MM.1S (cell line): Measurements from ENCODE around the gene MICALL2.

ENCODE experiments used
- DNase-seq: peaks from one replicate; pipeline ENCODE4 v3.0.0-alpha.2; 2015
- H2AFZ ChIP-seq: fragments of 300-600 bp; sonication (generic); 2 replicates; pipeline ENCODE4 v1.6.0; 2016; ENCODE audit warnings: antibody characterized with exemption, low read length
- H3F3A ChIP-seq: fragments of 300-600 bp; sonication (generic); 2 replicates; pipeline ENCODE4 v1.6.1; 2016; ENCODE audit warnings: mild to moderate bottlenecking, antibody characterized with exemption, low read length, moderate library complexity, mixed read lengths; ENCODE audit not compliant: insufficient read depth
- H3K27ac ChIP-seq: fragments of 300-600 bp; sonication (generic); 2 replicates; pipeline ENCODE4 v1.5.1; 2016; ENCODE audit warnings: mild to moderate bottlenecking, low read length
- H3K27me3 ChIP-seq: fragments of 300-600 bp; sonication (generic); replicated peaks from 2 replicates; pipeline ENCODE4 v1.6.0; 2016; ENCODE audit warnings: low read length; ENCODE audit not compliant: insufficient read depth
- H3K36me3 ChIP-seq: fragments of 300-600 bp; sonication (generic); replicated peaks from 2 replicates; pipeline ENCODE4 v1.6.1; 2016; ENCODE audit warnings: mild to moderate bottlenecking, low read length, mixed read lengths; ENCODE audit not compliant: insufficient read depth
- H3K4me1 ChIP-seq: fragments of 300-600 bp; sonication (generic); 2 replicates; pipeline ENCODE4 v1.6.1; 2016; ENCODE audit warnings: low read length, mixed read lengths
- H3K4me2 ChIP-seq: fragments of 300-600 bp; sonication (generic); 2 replicates; pipeline ENCODE4 v1.6.0; 2016; ENCODE audit warnings: low read depth, low read length
- H3K4me3 ChIP-seq: fragments of 300-600 bp; sonication (generic); 2 replicates; pipeline ENCODE4 v1.5.1; 2016; ENCODE audit warnings: low read length, mixed read lengths
- H3K79me2 ChIP-seq: fragments of 300-600 bp; sonication (generic); 2 replicates; pipeline ENCODE4 v1.6.1; 2016; ENCODE audit warnings: mixed run types, low read length, mixed read lengths
- H3K9ac ChIP-seq: fragments of 300-600 bp; sonication (generic); 2 replicates; pipeline ENCODE4 v1.6.1; 2016; ENCODE audit warnings: low read length, mixed read lengths
- H3K9me2 ChIP-seq: fragments of 300-600 bp; sonication (generic); replicated peaks from 2 replicates; pipeline ENCODE4 v1.6.1; 2016; ENCODE audit warnings: mild to moderate bottlenecking, low read length, mixed read lengths; ENCODE audit not compliant: insufficient read depth
- H3K9me3 ChIP-seq: fragments of 300-600 bp; sonication (generic); replicated peaks from 2 replicates; pipeline ENCODE4 v1.6.1; 2016; ENCODE audit warnings: mild to moderate bottlenecking, low read length, mixed read lengths; ENCODE audit not compliant: insufficient read depth
- H4K20me1 ChIP-seq: fragments of 300-600 bp; sonication (generic); 2 replicates; pipeline ENCODE4 v1.6.1; 2016; ENCODE audit warnings: mild to moderate bottlenecking, low read length, moderate library complexity, mixed read lengths; ENCODE audit not compliant: insufficient read depth
- CTCF ChIP-seq: fragments of 300-600 bp; sonication (generic); IDR thresholded peaks from 2 replicates; pipeline ENCODE4 v1.5.1; 2016; ENCODE audit warnings: antibody characterized with exemption, low read length, mixed read lengths
- EZH2 ChIP-seq: fragments of 300-600 bp; sonication (generic); optimal IDR thresholded peaks from 2 replicates; pipeline ENCODE3; 2017; ENCODE audit warnings: low read depth, mild to moderate bottlenecking, antibody characterized with exemption, low read length, mixed read lengths
- EZH2phosphoT487 ChIP-seq: fragments of 300-600 bp; sonication (generic); IDR thresholded peaks from 2 replicates; pipeline ENCODE4 v1.6.1; 2018; ENCODE audit warnings: antibody characterized with exemption, low read length

The MICALL2 gene

GRCh38 chr7:1486571-1486970 lies 27.3 kb upstream of the MICALL2 start:
- no peak overlapping the region for H3K4me2 ChIP-seq
- no peaks in the 10 kb centered on the region for H3F3A ChIP-seq
- no peaks in the 10 kb centered on the region for H3K36me3 ChIP-seq
- H3K4me1 ChIP-seq: no peaks in the 10 kb centered on the region
- no peaks in the 10 kb centered on the region for H3K27me3 ChIP-seq
- no peaks in the 10 kb centered on the region for H3K79me2 ChIP-seq
- no peaks in the 10 kb centered on the region for H3K9me2 ChIP-seq
- H4K20me1 ChIP-seq: no peaks in the 10 kb centered on the region
- no peak overlapping the region for H3K9ac ChIP-seq
- no peak overlapping the region for H3K27ac ChIP-seq
- H3K9me3 ChIP-seq: no peaks in the 10 kb centered on the region
- no peak overlapping the region for H2AFZ ChIP-seq
- no peak for DNase-seq
- no peak overlapping the region for H3K4me3 ChIP-seq
- TF ChIP-seq EZH2phosphoT487: no peak
- no peak for TF ChIP-seq CTCF
- no peak for TF ChIP-seq EZH2

GRCh38 chr7:1485156-1485555 lies 25.9 kb upstream of the MICALL2 start:
- DNase-seq: no peak
- no peaks in the 10 kb centered on the region for H3K36me3 ChIP-seq
- no peak overlapping the region for H3K4me3 ChIP-seq
- H2AFZ ChIP-seq: no peak overlapping the region
- H3K9me2 ChIP-seq: no peaks in the 10 kb centered on the region
- no peaks in the 10 kb centered on the region for H4K20me1 ChIP-seq
- H3K79me2 ChIP-seq: no peaks in the 10 kb centered on the region
- H3K9ac ChIP-seq: no peak overlapping the region
- no peaks in the 10 kb centered on the region for H3K9me3 ChIP-seq
- no peak overlapping the region for H3K4me2 ChIP-seq
- H3F3A ChIP-seq: no peaks in the 10 kb centered on the region
- TF ChIP-seq CTCF (no peak), EZH2phosphoT487 (no peak), EZH2 (no peak)
- no peaks in the 10 kb centered on the region for H3K27me3 ChIP-seq
- H3K4me1 ChIP-seq: no peaks in the 10 kb centered on the region
- no peak overlapping the region for H3K27ac ChIP-seq

GRCh38 chr7:1484569-1484968 lies 25.3 kb upstream of the MICALL2 start:
- H3K79me2 ChIP-seq: no peaks in the 10 kb centered on the region
- H3F3A ChIP-seq: no peaks in the 10 kb centered on the region
- H3K27ac ChIP-seq: no peak overlapping the region
- H3K27me3 ChIP-seq: no peaks in the 10 kb centered on the region
- no peak overlapping the region for H3K4me3 ChIP-seq
- no peaks in the 10 kb centered on the region for H3K36me3 ChIP-seq
- no peaks in the 10 kb centered on the region for H3K9me2 ChIP-seq
- H3K4me1 ChIP-seq: no peaks in the 10 kb centered on the region
- TF ChIP-seq EZH2phosphoT487 (no peak), EZH2 (no peak), CTCF (no peak)
- H3K4me2 ChIP-seq: no peak overlapping the region
- no peak for DNase-seq
- H3K9me3 ChIP-seq: no peaks in the 10 kb centered on the region
- no peak overlapping the region for H2AFZ ChIP-seq
- no peaks in the 10 kb centered on the region for H4K20me1 ChIP-seq
- H3K9ac ChIP-seq: no peak overlapping the region
